K562 (cell line): ENCODE results near the gene SAFB. TPM values are rescaled to one million over a fixed set of nuclear protein-coding genes. Genes with fewer than 3 reads are reported as not detected.
A peak's percentile ranks its signal among the peaks of the same experiment; 100 is the strongest.

Source experiments
- ATAC-seq: fragments of 200-7000 bp; cut with Tn5 transposase; 3 replicates; pipeline ENCODE4 v1.9.1; 2020; ENCODE audit warnings: moderate library complexity
- BruUV-seq: library from RNA; stranded (reverse); fragments of 400-500 nt; replicated peaks from 2 replicates; lab custom pipeline; 2021; lab: Mats Ljungman, UMichigan
- CTCF ChIA-PET: fragments of 300-600 bp; formaldehyde crosslinking; extraction: SDS; loops from one replicate; lab custom pipeline; 2021; ENCODE audit warnings: low intra/inter-chr PET ratio; lab: Yijun Ruan, JAX
- POLR2A ChIA-PET: fragments of 300-600, 350-650 bp; sonication (Branson Sonifier 250); formaldehyde crosslinking; extraction: SDS; loops from one replicate; lab custom pipeline; 2021; ENCODE audit warnings: antibody characterized with exemption, inconsistent platforms; lab: Yijun Ruan, JAX
- DNase-seq, 4 experiments: peaks; one replicate each; pipeline versions ENCODE4 v3.0.0 to v3.0.0-alpha.2; 2011 to 2018; ENCODE audit warnings: low spot score in 3 of 4, mixed read lengths in 3 of 4; ENCODE audit errors: extremely low read depth in 1 of 4
- FAIRE-seq: peaks from 2 replicates; lab custom pipeline; 2011; peaks lifted over from hg19 to GRCh38; lab: Jason Lieb, UNC
- H2AFZ ChIP-seq: 2 replicates; pipeline ENCODE4 v1.6.0; 2011; ENCODE audit warnings: low read depth, low read length, control low read depth, inconsistent platforms
- H3K27ac ChIP-seq: fragments of 200-600 bp; 3 replicates; pipeline ENCODE4 v1.8.0; 2011; ENCODE audit warnings: low read depth, mild to moderate bottlenecking, control low read depth, inconsistent platforms, low read length, moderate library complexity, mixed read lengths; ENCODE audit errors: extremely low read depth
- H3K27me3 ChIP-seq, 2 experiments: fragments of 300-600 bp in 1 of 2; 2 replicates in 1 of 2; 3 replicates in 1 of 2; pipeline versions ENCODE4 v1.6.0 to v1.8.0; 2011; ENCODE audit warnings: inconsistent platforms in 2 of 2, low read length in 2 of 2, mild to moderate bottlenecking in 1 of 2, mixed read lengths in 1 of 2, moderate library complexity in 1 of 2; ENCODE audit not compliant: control insufficient read depth in 2 of 2, insufficient read depth in 2 of 2
- H3K36me3 ChIP-seq: fragments of 300-600 bp; 3 replicates; pipeline ENCODE4 v1.8.0; 2011; ENCODE audit warnings: mild to moderate bottlenecking, low read length, inconsistent platforms; ENCODE audit not compliant: control insufficient read depth, insufficient read depth
- H3K4me1 ChIP-seq, 2 experiments: fragments of 200-600 bp in 1 of 2; replicated peaks in 1 of 2; 2 replicates in 1 of 2; 3 replicates in 1 of 2; pipeline versions ENCODE4 v1.5.1 to v1.8.0; 2011; ENCODE audit warnings: inconsistent platforms in 2 of 2, low read length in 2 of 2, mild to moderate bottlenecking in 1 of 2, mixed read lengths in 1 of 2, moderate library complexity in 1 of 2; ENCODE audit not compliant: control insufficient read depth in 2 of 2, insufficient read depth in 2 of 2
- H3K4me2 ChIP-seq: 2 replicates; pipeline ENCODE4 v1.6.1; 2011; ENCODE audit warnings: low read length, control low read depth, inconsistent platforms, mixed read lengths; ENCODE audit not compliant: insufficient read depth
- H3K4me3 ChIP-seq: fragments of 200-600 bp; sonication (generic), shearing (Covaris generic); 2 replicates; pipeline ENCODE4 v1.5.1; 2016; ENCODE audit warnings: control low read depth, inconsistent platforms
- H3K79me2 ChIP-seq: fragments of 200-600 bp; 3 replicates; pipeline ENCODE4 v1.8.0; 2011; ENCODE audit warnings: low read length, inconsistent platforms; ENCODE audit not compliant: control insufficient read depth, insufficient read depth
- H3K9ac ChIP-seq, 2 experiments: 2 replicates each; pipeline versions ENCODE4 v1.6.0 to v1.6.1; 2011; ENCODE audit warnings: low read depth in 2 of 2, low read length in 2 of 2, control low read depth in 1 of 2, inconsistent platforms in 1 of 2, mild to moderate bottlenecking in 1 of 2, mixed read lengths in 1 of 2; ENCODE audit not compliant: insufficient read depth in 1 of 2
- H3K9me1 ChIP-seq: one replicate; pipeline ENCODE4 v1.6.0; 2011; ENCODE audit warnings: inconsistent platforms, mild to moderate bottlenecking, low read length, moderate library complexity; ENCODE audit not compliant: control insufficient read depth, insufficient read depth
- H3K9me3 ChIP-seq: replicated peaks from 2 replicates; pipeline ENCODE4 v1.5.1; 2011; ENCODE audit warnings: low read depth, low read length, inconsistent platforms; ENCODE audit not compliant: control insufficient read depth, insufficient read depth
- H4K20me1 ChIP-seq: replicated peaks from 2 replicates; pipeline ENCODE4 v1.6.1; 2011; ENCODE audit warnings: low read length, inconsistent platforms, mixed read lengths; ENCODE audit not compliant: control insufficient read depth, insufficient read depth
- ELK1 ChIP-seq: sonication (generic); formaldehyde crosslinking; IDR thresholded peaks from 2 replicates; pipeline ENCODE4 v1.8.1; 2022; ENCODE audit warnings: missing genetic modification reagents
- FOXK2 ChIP-seq, 2 experiments: fragments of 450-650 bp; IDR thresholded peaks in 1 of 2; conservative IDR thresholded peaks in 1 of 2; 2 replicates each; pipeline ENCODE4 v1.6.1; 2016; ENCODE audit warnings: low read depth in 2 of 2, mild to moderate bottlenecking in 1 of 2
- MLLT1 ChIP-seq, 2 experiments: fragments of 450-650 bp; IDR thresholded peaks; 2 replicates each; pipeline ENCODE4 v1.6.1; 2016
- NFATC3 ChIP-seq: fragments of 450-650 bp; IDR thresholded peaks from 2 replicates; pipeline ENCODE4 v1.6.1; 2017; ENCODE audit warnings: mild to moderate bottlenecking
- PATZ1 ChIP-seq: fragments of 250-450 bp; sonication (Bioruptor Pico); IDR thresholded peaks from 2 replicates; pipeline ENCODE4 v1.5.0; 2020; ENCODE audit warnings: mild to moderate bottlenecking, borderline replicate concordance
- RBM15 ChIP-seq: fragments of 200-400 bp; formaldehyde crosslinking; IDR thresholded peaks from 2 replicates; pipeline ENCODE4 v1.6.1; 2018; ENCODE audit warnings: mild to moderate bottlenecking, low read length, moderate library complexity; ENCODE audit not compliant: insufficient read depth
- RBM25 ChIP-seq: fragments of 200-400 bp; formaldehyde crosslinking; IDR thresholded peaks from 2 replicates; pipeline ENCODE4 v1.6.1; 2018; ENCODE audit warnings: low read length, low read depth, moderate library complexity; ENCODE audit not compliant: severe bottlenecking
- SIN3A ChIP-seq, 2 experiments: fragments of 150-350 bp in 1 of 2; IDR thresholded peaks; 2 replicates each; pipeline ENCODE4 v1.6.1; 2011 to 2016; ENCODE audit warnings: borderline replicate concordance in 2 of 2, low read depth in 2 of 2, low read length in 2 of 2, mild to moderate bottlenecking in 2 of 2, moderate library complexity in 2 of 2; ENCODE audit not compliant: control insufficient read depth in 1 of 2
- SREBF2 ChIP-seq: sonication (generic); formaldehyde crosslinking; IDR thresholded peaks from 2 replicates; pipeline ENCODE4 v1.4.0; 2020; ENCODE audit warnings: mild to moderate bottlenecking, missing genetic modification reagents
- UBTF ChIP-seq, 2 experiments: IDR thresholded peaks; 2 replicates each; pipeline ENCODE4 v1.6.1; 2012; ENCODE audit warnings: improper control_type of control experiment in 2 of 2, low read depth in 2 of 2, low read length in 2 of 2, borderline replicate concordance in 1 of 2
- USF1 ChIP-seq: sonication (generic); formaldehyde crosslinking; IDR thresholded peaks from 2 replicates; pipeline ENCODE4 v1.9.0; 2022; ENCODE audit warnings: mild to moderate bottlenecking, missing genetic modification reagents
- ZNF263 ChIP-seq: sonication (generic); formaldehyde crosslinking; IDR thresholded peaks from 2 replicates; pipeline ENCODE4 v1.8.0; 2022; ENCODE audit warnings: mild to moderate bottlenecking, missing genetic modification reagents, borderline replicate concordance
- WGBS: fragments of 100-300 bp; shearing (Covaris generic); methylation state at CpG from one replicate; pipeline ENCODE4 v1.1.6; 2016; ENCODE audit warnings: low coverage, mixed read lengths; ENCODE audit not compliant: insufficient coverage; ENCODE audit errors: missing lambda C conversion rate; 5-methylcytosine and 5-hydroxymethylcytosine counted together
- in situ Hi-C: fragments of 300-500 bp; cut with MboI; formaldehyde crosslinking; loops from 4 replicates; pipeline ENCODE4 v1.15.0; 2018; ENCODE audit warnings: inconsistent platforms, mixed read lengths
- intact Hi-C: fragments of 100-400 bp; cut with micrococcal nuclease; formaldehyde crosslinking; loops from 2 replicates; pipeline ENCODE4 v1.14.2; 2022
- polyA plus RNA-seq, 8 experiments: library from polyadenylated mRNA; depleted of rRNA in 4 of 8; stranded (reverse) in 5 of 8; unstranded in 3 of 8; fragments of >200 nt; fragmentation: Nextera tagmentation in 2 of 8; fragmentation: Illumina TruSeq in 1 of 8; extraction: Ambion mirVana in 2 of 8; extraction: Trizol in 1 of 8; gene quantifications; 2 replicates each; pipeline versions ENCODE4 v1.2.1 to v1.2.3, GENCODE V29; 2011 to 2014; ENCODE audit warnings: inconsistent platforms in 1 of 8, missing spikeins in 1 of 8
- total RNA-seq, 7 experiments: library from RNA; depleted of rRNA in 6 of 7; stranded (reverse); fragments of >200 nt in 6 of 7; fragmentation: Illumina TruSeq in 2 of 7; extraction: Trizol in 2 of 7; gene quantifications; 2 replicates each; pipeline versions ENCODE4 v1.2.1 to v1.2.3, GENCODE V29; 2011 to 2021; ENCODE audit warnings: low replicate concordance in 1 of 7

SAFB gene
- total and polyA plus RNA-seq, 9 of the 15 experiments (the other 6 are each of a cell fraction or from before 2014, with no cell fraction given), result 1.1 to 151 (median 83.1) TPM

GRCh38 chr19:5621945-5622464 is 878 bp upstream of the SAFB start:
- WGBS, result 0% methylated on average over 22 of the region's 35 CpGs
- no TSS peak for BruUV-seq
- peak overlapping the region; percentile 80 for H3K4me2 ChIP-seq
- ATAC-seq (no peak), FAIRE-seq (no peak), DNase-seq (peak in 3 of 4 experiments; percentile 19 to 37 (median 30))
- peaks cover 73% of the 10 kb centered on the region for H3K36me3 ChIP-seq
- H3K9me3 ChIP-seq, result no peaks in the 10 kb centered on the region
- intact Hi-C loops, result loop anchor here (10.0 kb wide), 1 partner anchor 63 kb away; the partner anchor contains the start of genes HSD11B1L and MICOS13
- peaks cover 27 to 40% of the 10 kb centered on the region in 2 experiments for H3K4me1 ChIP-seq
- CTCF ChIA-PET, result no interaction called here
- H2AFZ ChIP-seq, result peak overlapping the region; percentile 91
- in situ Hi-C loops, result no loop called here
- H3K9ac ChIP-seq, result peak overlapping the region; percentile 98 to 99
- H3K27me3 ChIP-seq, result no peaks in the 10 kb centered on the region
- POLR2A ChIA-PET, result interaction anchor here (0.7 to 3.1 kb wide), 25 partner anchors 9 to 169 kb away, joined by 3 to 27 read pairs (median 5); partner anchors contain the start of genes CATSPERD, DUS3L, LONP1 and MICOS13
- H3K79me2 ChIP-seq, result peaks cover 100% of the 10 kb centered on the region
- H3K4me3 ChIP-seq, result peak overlapping the region; percentile 82
- H3K27ac ChIP-seq, result peak overlapping the region; percentile 97
- peaks cover 8% of the 10 kb centered on the region for H3K9me1 ChIP-seq
- peaks cover 30% of the 10 kb centered on the region; the same call in 1 of the 2 replicates for H4K20me1 ChIP-seq
- 0 out of 4 replicates have a peak, but pooled peaks of 1 of the 2 experiments have one; percentile 15 for TF ChIP-seq UBTF (IDR thresholded peaks at IDR 0.05; ENCODE audit: borderline replicate concordance in 1 of 2, low read depth in 2 of 2, low read length in 2 of 2)
- no peak for TF ChIP-seq USF1 (CRISPR knock-in tag)
- peak; percentile 83 for TF ChIP-seq RBM25
- TF ChIP-seq MLLT1 (IDR thresholded peaks at IDR 0.05), result no peak
- TF ChIP-seq PATZ1, result no peak
- no peak for TF ChIP-seq SREBF2 (CRISPR knock-in tag)
- peak; percentile 22; the same call in 1 of the 2 replicates for TF ChIP-seq ZNF263
- no peak for TF ChIP-seq NFATC3
- no peak for TF ChIP-seq ELK1
- no peak for TF ChIP-seq RBM15
- 0 out of 4 replicates have a peak, but pooled peaks of 1 of the 2 experiments have one; percentile 41 for TF ChIP-seq FOXK2 (conservative IDR thresholded peaks at IDR 0.05 in 1 of 2, IDR thresholded peaks at IDR 0.05 in 1 of 2; ENCODE audit: low read depth in 2 of 2)
- TF ChIP-seq SIN3A (IDR thresholded peaks at IDR 0.05; ENCODE audit: borderline replicate concordance in 2 of 2, control insufficient read depth in 1 of 2, low read depth in 2 of 2, low read length in 2 of 2), result peak; percentile 18 to 54; a peak in 2 of 4 replicates
